GM06990 (cell line): ENCODE results near the gene CPLX1.

Experiments
- DNase-seq: peaks from one replicate; pipeline ENCODE4 v3.0.0-alpha.2; 2011; ENCODE audit not compliant: insufficient read length; ENCODE audit errors: extremely low read depth
- H3K27me3 ChIP-seq: replicated peaks from 2 replicates; pipeline ENCODE4 v1.6.0; 2011; ENCODE audit warnings: low read length; ENCODE audit not compliant: control insufficient read depth, insufficient read depth
- H3K36me3 ChIP-seq: 2 replicates; pipeline ENCODE4 v1.5.1; 2011; ENCODE audit warnings: low read length; ENCODE audit not compliant: control insufficient read depth, insufficient read depth
- H3K4me3 ChIP-seq: replicated peaks from 2 replicates; pipeline ENCODE4 v1.5.1; 2011; ENCODE audit warnings: low read depth, mild to moderate bottlenecking, control low read depth, low read length
- CTCF ChIP-seq: IDR thresholded peaks from 2 replicates; pipeline ENCODE4 v1.5.1; 2011; ENCODE audit warnings: low read length, control low read depth, mild to moderate bottlenecking, inconsistent platforms; ENCODE audit not compliant: insufficient read depth, poor library complexity, severe bottlenecking

Gene CPLX1

DNA sequence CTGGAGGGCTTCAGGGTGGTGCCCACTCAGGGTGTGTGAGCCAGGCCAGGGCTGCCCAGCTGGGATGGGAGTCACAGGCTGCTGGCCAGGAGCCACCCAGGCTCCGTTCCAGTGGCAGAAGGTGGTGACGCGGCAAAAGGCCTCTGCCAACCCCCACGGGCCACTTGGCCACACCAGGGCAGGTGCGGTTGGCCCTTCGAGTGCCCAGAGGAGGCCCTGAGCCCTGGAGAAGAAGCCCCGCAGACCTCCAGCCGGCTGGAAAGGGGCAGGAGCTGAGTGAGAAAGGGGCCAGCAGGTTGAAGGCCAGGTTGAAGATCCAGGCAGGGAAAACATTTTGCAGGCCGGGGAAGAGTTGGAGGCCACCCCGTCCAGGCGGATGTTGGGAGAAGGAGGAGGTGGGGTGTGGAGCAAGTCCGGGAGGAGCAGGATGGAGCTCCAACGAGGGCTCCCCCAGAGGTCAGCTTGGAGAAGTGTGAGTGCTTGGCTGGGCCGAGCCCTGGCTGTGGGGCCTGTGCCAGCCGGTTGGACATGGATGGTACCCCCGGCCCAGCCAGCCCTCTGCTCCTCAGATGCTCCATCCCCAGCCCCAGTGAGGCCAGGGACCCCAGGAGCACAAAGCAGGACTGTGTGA, 2.8 kb upstream of the CPLX1 start:
- peak; percentile 2 for TF ChIP-seq CTCF
- Histone ChIP-seq H3K36me3 (no peaks in the 10 kb centered on the region), H3K4me3 (no peak overlapping the region), H3K27me3 (no peaks in the 10 kb centered on the region; the same call in 1 of the 2 replicates)
- no peak for DNase-seq

GRCh38 chr4:827209-828081, 1.5 kb upstream of the CPLX1 start:
- TF ChIP-seq CTCF = no peak
- H3K4me3 ChIP-seq = no peak overlapping the region

DNA sequence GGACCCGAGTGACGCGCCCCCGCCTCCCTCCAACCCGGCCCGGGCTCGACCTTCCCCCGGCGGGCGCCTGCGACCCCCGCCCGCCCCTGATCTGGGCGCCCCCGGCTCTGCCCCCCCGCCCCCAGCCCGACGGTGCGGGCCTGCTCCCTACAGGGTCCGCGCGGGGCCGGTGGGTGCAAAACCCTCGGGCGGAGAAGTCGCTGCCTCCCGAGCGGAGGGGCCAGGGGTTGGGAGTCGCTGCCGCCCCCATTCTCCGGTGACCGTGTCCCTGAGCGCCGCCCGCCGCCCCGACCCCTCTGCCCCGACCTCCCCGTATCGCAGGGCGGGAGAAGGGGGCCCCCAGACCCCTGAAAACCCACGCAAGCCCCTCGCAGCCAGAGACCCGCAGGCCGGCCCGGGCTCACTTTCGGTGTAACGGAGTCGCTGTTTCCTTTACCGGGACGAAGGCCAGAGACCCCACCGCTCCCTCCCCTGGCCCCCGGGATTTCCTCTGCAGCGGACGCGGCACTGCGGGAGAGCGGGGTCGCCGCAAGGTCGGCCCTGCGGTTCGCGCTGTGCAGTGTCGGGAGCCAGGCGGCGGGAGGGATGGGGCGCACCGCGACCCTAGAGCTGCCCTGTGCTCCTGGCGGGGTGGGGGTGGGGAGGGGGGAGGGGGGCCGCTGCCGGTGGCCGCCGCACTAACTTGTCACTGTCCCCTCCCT, 729 bp upstream of the CPLX1 start:
- Histone ChIP-seq H3K4me3 (no peak overlapping the region), H3K36me3 (no peaks in the 10 kb centered on the region), H3K27me3 (no peaks in the 10 kb centered on the region; the same call in 1 of the 2 replicates)
- DNase-seq = no peak
- no peak for TF ChIP-seq CTCF

More at GRCh38 chr4:827209-828081, 1.5 kb upstream of the CPLX1 start:
- Histone ChIP-seq H3K27me3 (no peaks in the 10 kb centered on the region; the same call in 1 of the 2 replicates), H3K36me3 (no peaks in the 10 kb centered on the region)
- DNase-seq = no peak

DNA sequence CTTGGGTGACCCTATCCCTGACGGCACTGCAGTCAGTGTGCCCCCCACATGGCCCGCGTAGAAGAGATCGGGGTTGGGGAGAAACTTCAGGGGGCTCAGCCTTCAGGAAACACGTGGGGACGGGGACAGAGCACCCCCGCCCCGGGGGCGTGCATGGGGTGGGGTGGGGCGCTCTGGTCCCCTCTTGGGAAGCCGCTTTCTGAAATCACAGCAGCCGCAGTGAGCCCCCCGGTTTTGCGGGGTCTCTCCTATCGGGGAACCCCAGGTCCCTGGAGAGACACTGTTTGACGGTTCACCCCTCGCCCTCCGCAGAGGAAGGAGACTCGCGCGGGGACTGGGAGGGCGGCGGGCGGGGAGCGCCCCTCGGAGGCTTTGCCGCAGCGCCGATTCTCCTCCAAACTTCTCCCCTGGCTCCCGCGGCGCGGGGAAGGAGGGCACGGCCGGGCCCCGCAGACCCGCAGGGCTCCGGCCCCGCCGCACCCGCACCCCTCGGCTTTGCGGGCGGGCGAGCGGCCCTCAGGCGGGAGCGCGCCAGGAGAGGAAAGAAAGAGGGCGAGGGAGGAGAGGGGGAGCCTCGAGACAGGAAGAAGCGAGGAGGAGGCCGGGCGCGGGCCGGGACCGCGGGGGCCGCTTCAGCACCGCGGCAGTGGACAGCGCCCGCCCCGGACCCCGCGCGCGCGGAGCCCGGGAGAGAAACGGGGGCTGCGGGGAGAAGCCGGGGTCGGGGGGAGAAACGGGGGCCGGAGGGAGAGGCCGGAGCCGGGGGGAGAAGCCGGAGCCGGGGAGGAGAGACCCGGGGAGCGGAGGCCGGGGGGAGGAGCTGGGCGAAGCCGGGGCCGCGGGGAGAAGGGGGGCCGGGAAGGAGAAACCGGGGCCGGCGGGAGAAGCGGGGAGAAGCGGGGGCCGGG, 612 bp downstream of the CPLX1 start:
- no peaks in the 10 kb centered on the region; the same call in 1 of the 2 replicates for H3K27me3 ChIP-seq
- DNase-seq = no peak
- H3K36me3 ChIP-seq = no peaks in the 10 kb centered on the region
- no peak overlapping the region; the same call in 1 of the 2 replicates for H3K4me3 ChIP-seq
- no peak for TF ChIP-seq CTCF

DNA sequence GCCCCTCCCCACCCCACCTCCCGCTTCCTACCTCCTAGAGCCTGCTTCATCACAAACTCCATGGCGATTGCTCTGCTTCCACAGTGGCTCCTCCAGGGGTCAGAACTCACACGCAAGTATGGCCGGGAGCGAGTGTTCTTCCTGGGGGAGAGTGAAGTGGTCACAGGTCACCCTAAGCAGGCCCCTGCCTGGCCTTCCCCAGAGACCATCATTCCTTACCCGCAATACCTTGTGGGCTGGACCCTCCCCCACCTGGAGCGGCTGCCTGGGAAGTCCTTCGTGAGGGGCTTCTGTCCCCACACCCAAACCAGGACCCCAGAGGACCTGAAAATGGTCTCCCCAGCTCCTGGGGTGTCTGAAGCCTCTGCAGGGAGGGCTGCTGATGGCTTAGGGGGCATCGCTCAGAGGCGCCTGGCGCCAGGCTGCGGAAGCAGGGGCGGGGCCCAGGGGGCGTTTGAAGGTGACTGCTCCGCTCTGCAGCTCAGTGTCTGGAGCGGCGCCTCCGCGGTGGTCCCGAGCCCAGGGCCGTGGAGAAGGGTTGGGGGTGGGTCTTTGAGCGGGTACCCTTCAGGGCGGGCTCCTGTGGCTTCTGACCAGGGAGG, 1.4 kb downstream of the CPLX1 start:
- Histone ChIP-seq H3K27me3 (no peaks in the 10 kb centered on the region; the same call in 1 of the 2 replicates), H3K4me3 (no peak overlapping the region), H3K36me3 (no peaks in the 10 kb centered on the region)
- no peak for TF ChIP-seq CTCF
- DNase-seq = no peak
